22Rv1 (cell line): ENCODE results near the gene BUD23.

Source experiments
- ZFX ChIP-seq: fragments of 450-650 bp; IDR thresholded peaks from 2 replicates; pipeline ENCODE4 v1.6.1; 2017; ENCODE audit warnings: antibody characterized with exemption, borderline replicate concordance
- TF ChIP-seq, protein P1 (sequence below): fragments of 450-650 bp; IDR thresholded peaks from 2 replicates; pipeline ENCODE4 v1.5.1; 2017; ENCODE audit warnings: mild to moderate bottlenecking

- TF ChIP-seq, protein P1, sequence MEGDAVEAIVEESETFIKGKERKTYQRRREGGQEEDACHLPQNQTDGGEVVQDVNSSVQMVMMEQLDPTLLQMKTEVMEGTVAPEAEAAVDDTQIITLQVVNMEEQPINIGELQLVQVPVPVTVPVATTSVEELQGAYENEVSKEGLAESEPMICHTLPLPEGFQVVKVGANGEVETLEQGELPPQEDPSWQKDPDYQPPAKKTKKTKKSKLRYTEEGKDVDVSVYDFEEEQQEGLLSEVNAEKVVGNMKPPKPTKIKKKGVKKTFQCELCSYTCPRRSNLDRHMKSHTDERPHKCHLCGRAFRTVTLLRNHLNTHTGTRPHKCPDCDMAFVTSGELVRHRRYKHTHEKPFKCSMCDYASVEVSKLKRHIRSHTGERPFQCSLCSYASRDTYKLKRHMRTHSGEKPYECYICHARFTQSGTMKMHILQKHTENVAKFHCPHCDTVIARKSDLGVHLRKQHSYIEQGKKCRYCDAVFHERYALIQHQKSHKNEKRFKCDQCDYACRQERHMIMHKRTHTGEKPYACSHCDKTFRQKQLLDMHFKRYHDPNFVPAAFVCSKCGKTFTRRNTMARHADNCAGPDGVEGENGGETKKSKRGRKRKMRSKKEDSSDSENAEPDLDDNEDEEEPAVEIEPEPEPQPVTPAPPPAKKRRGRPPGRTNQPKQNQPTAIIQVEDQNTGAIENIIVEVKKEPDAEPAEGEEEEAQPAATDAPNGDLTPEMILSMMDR = no peak
- no peak for TF ChIP-seq ZFX
These were observed 25.7 kb downstream of the BUD23 start for GRCh38 chr7:73708961-73709549.
